H1 (cell line): ENCODE measurements around the gene TPO. TPM values are rescaled to one million over a fixed set of nuclear protein-coding genes. Genes with fewer than 3 reads are reported as not detected.

ENCODE experiments used
- CTCF ChIA-PET: fragments of 300-600 bp; sonication (Branson Sonifier 250); formaldehyde crosslinking; loops from one replicate; lab custom pipeline; 2021; ENCODE audit not compliant: partially characterized antibody; lab: Charles Lee
- POLR2A ChIA-PET: fragments of 300-600 bp; sonication (Branson Sonifier 250); formaldehyde crosslinking; loops from one replicate; lab custom pipeline; 2021; ENCODE audit warnings: inconsistent platforms; ENCODE audit not compliant: partially characterized antibody; lab: Charles Lee
- DNase-seq, 2 experiments: peaks; one replicate each; pipeline versions ENCODE4 v3.0.0 to v3.0.0-alpha.2; 2010 to 2022; ENCODE audit warnings: low spot score in 2 of 2, low read depth in 1 of 2, mixed read lengths in 1 of 2
- FAIRE-seq: peaks from 2 replicates; lab custom pipeline; 2011; peaks lifted over from hg19 to GRCh38; lab: Jason Lieb, UNC
- H2AFZ ChIP-seq: 2 replicates; pipeline ENCODE4 v1.8.1; 2012; ENCODE audit warnings: low read length, inconsistent platforms
- H2AK5ac ChIP-seq: 2 replicates; pipeline ENCODE4 v1.6.1; 2013; ENCODE audit warnings: low read depth, low read length
- H2BK120ac ChIP-seq: replicated peaks from 2 replicates; pipeline ENCODE3; 2013; ENCODE audit warnings: low read depth, low read length, inconsistent platforms
- H2BK12ac ChIP-seq: 2 replicates; pipeline ENCODE4 v1.6.1; 2013; ENCODE audit warnings: low read depth, low read length
- H2BK15ac ChIP-seq: 2 replicates; pipeline ENCODE4 v1.6.1; 2013; ENCODE audit warnings: low read length
- H2BK20ac ChIP-seq: 2 replicates; pipeline ENCODE4 v1.6.1; 2013; ENCODE audit warnings: low read length
- H2BK5ac ChIP-seq: 2 replicates; pipeline ENCODE4 v1.6.1; 2013; ENCODE audit warnings: low read depth, low read length
- H3K14ac ChIP-seq: 2 replicates; pipeline ENCODE4 v1.6.1; 2013; ENCODE audit warnings: inconsistent platforms; ENCODE audit not compliant: insufficient read length
- H3K18ac ChIP-seq: 2 replicates; pipeline ENCODE4 v1.6.1; 2013; ENCODE audit warnings: low read length; ENCODE audit errors: extremely low read depth
- H3K23ac ChIP-seq: 2 replicates; pipeline ENCODE4 v1.6.1; 2013; ENCODE audit warnings: inconsistent platforms; ENCODE audit not compliant: insufficient read length
- H3K23me2 ChIP-seq: 2 replicates; pipeline ENCODE4 v1.6.1; 2013; ENCODE audit warnings: low read depth, low read length
- H3K27ac ChIP-seq: 2 replicates; pipeline ENCODE4 v1.6.1; 2011; ENCODE audit warnings: low read depth, low read length, inconsistent platforms
- H3K27me3 ChIP-seq, 4 experiments: replicated peaks in 1 of 4; 1 replicate in 1 of 4; 2 replicates in 3 of 4; pipeline versions ENCODE4 v1.6.1 to v1.8.1; 2011 to 2013; ENCODE audit warnings: low read length in 3 of 4, mild to moderate bottlenecking in 3 of 4, inconsistent platforms in 2 of 4, mixed read lengths in 2 of 4, moderate library complexity in 1 of 4; ENCODE audit not compliant: control insufficient read depth in 3 of 4, insufficient read depth in 3 of 4; ENCODE audit errors: extremely low read depth in 1 of 4
- H3K36me3 ChIP-seq, 4 experiments: 2 replicates each; pipeline versions ENCODE4 v1.6.1 to v1.8.1; 2011 to 2013; ENCODE audit warnings: mild to moderate bottlenecking in 4 of 4, low read length in 3 of 4, moderate library complexity in 2 of 4, control low read depth in 1 of 4, inconsistent platforms in 1 of 4; ENCODE audit not compliant: insufficient read depth in 4 of 4, control insufficient read depth in 2 of 4
- H3K4ac ChIP-seq: replicated peaks from 2 replicates; pipeline ENCODE3; 2013; ENCODE audit warnings: low read length, low read depth, mixed read lengths, inconsistent platforms; ENCODE audit not compliant: insufficient read length
- H3K4me1 ChIP-seq, 4 experiments: replicated peaks in 1 of 4; 1 replicate in 1 of 4; 2 replicates in 3 of 4; pipeline versions ENCODE4 v1.6.1 to v1.8.1; 2011 to 2013; ENCODE audit warnings: low read length in 3 of 4, inconsistent platforms in 2 of 4, mixed read lengths in 1 of 4; ENCODE audit not compliant: insufficient read depth in 4 of 4, control insufficient read depth in 3 of 4
- H3K4me2 ChIP-seq, 2 experiments: 2 replicates each; pipeline versions ENCODE4 v1.6.1 to v1.8.1; 2011 to 2013; ENCODE audit warnings: low read depth in 2 of 2, low read length in 2 of 2, control low read depth in 1 of 2, inconsistent platforms in 1 of 2, mild to moderate bottlenecking in 1 of 2; ENCODE audit not compliant: insufficient read depth in 1 of 2
- H3K4me3 ChIP-seq, 4 experiments: fragments of 200-600, 300-600 bp in 1 of 4; sonication (generic), shearing (Covaris generic), sonication (Bioruptor Twin) in 1 of 4; 2 replicates each; pipeline versions ENCODE4 v1.5.1 to v1.8.1; 2011 to 2016; ENCODE audit warnings: low read length in 4 of 4, low read depth in 3 of 4, control low read depth in 2 of 4, inconsistent platforms in 2 of 4, mild to moderate bottlenecking in 2 of 4, mixed read lengths in 1 of 4, moderate library complexity in 1 of 4; ENCODE audit not compliant: insufficient read depth in 2 of 4; ENCODE audit errors: extremely low read depth in 1 of 4
- H3K56ac ChIP-seq: replicated peaks from 2 replicates; pipeline ENCODE3; 2013; ENCODE audit warnings: low read depth, mild to moderate bottlenecking, mixed read lengths, low read length, inconsistent platforms; ENCODE audit not compliant: insufficient read length
- H3K79me1 ChIP-seq: 2 replicates; pipeline ENCODE4 v1.6.1; 2013; ENCODE audit warnings: low read depth, low read length, control low read depth
- H3K79me2 ChIP-seq, 2 experiments: 2 replicates each; pipeline versions ENCODE4 v1.6.1 to v1.8.1; 2012 to 2013; ENCODE audit warnings: low read length in 2 of 2, mild to moderate bottlenecking in 2 of 2, inconsistent platforms in 1 of 2; ENCODE audit not compliant: insufficient read depth in 2 of 2, control insufficient read depth in 1 of 2
- H3K9ac ChIP-seq, 4 experiments: replicated peaks in 1 of 4; 1 replicate in 1 of 4; 2 replicates in 3 of 4; pipeline versions ENCODE4 v1.6.1 to v1.8.1; 2011 to 2013; ENCODE audit warnings: low read depth in 3 of 4, low read length in 3 of 4, control low read depth in 2 of 4, mild to moderate bottlenecking in 2 of 4, moderate library complexity in 2 of 4, inconsistent platforms in 1 of 4; ENCODE audit errors: extremely low read depth in 1 of 4
- H3K9me3 ChIP-seq, 2 experiments: 2 replicates each; pipeline versions ENCODE4 v1.6.1 to v1.8.1; 2012 to 2013; ENCODE audit warnings: mild to moderate bottlenecking in 2 of 2, moderate library complexity in 2 of 2, control low read depth in 1 of 2, inconsistent platforms in 1 of 2, low read depth in 1 of 2, low read length in 1 of 2, mixed read lengths in 1 of 2; ENCODE audit not compliant: insufficient read depth in 2 of 2
- H4K20me1 ChIP-seq, 2 experiments: replicated peaks in 1 of 2; 2 replicates each; pipeline versions ENCODE3 to v1.8.1; 2011 to 2013; ENCODE audit warnings: inconsistent platforms in 2 of 2, low read length in 2 of 2, mild to moderate bottlenecking in 1 of 2; ENCODE audit not compliant: insufficient read depth in 2 of 2, control insufficient read depth in 1 of 2
- H4K5ac ChIP-seq: 2 replicates; pipeline ENCODE4 v1.6.1; 2013; ENCODE audit warnings: low read length, low read depth, mixed read lengths, inconsistent platforms; ENCODE audit not compliant: insufficient read length
- H4K8ac ChIP-seq: 2 replicates; pipeline ENCODE4 v1.8.0; 2013; ENCODE audit warnings: mild to moderate bottlenecking, moderate library complexity, low read length, inconsistent platforms; ENCODE audit not compliant: insufficient read depth; ENCODE audit errors: extremely low read depth
- H4K91ac ChIP-seq: replicated peaks from 2 replicates; pipeline ENCODE3; 2013; ENCODE audit warnings: low read length, mixed read lengths, inconsistent platforms; ENCODE audit not compliant: insufficient read length
- WGBS, 2 experiments: shearing (Covaris generic) in 1 of 2; methylation state at CpG; one replicate each; pipeline versions ENCODE4 v1.1.6 to v1.1.7; 2013 to 2015; ENCODE audit warnings: low lambda C conversion rate in 2 of 2, mixed read lengths in 2 of 2, inconsistent platforms in 1 of 2, low coverage in 1 of 2, missing lambda C conversion rate in 1 of 2; ENCODE audit not compliant: insufficient replicate concordance in 2 of 2, insufficient coverage in 1 of 2, insufficient read length in 1 of 2; ENCODE audit errors: extremely low coverage in 1 of 2, missing lambda C conversion rate in 1 of 2; 5-methylcytosine and 5-hydroxymethylcytosine counted together
- polyA plus RNA-seq, 7 experiments: library from polyadenylated mRNA; depleted of rRNA in 3 of 7; stranded (reverse) in 5 of 7; unstranded in 2 of 7; fragments of >200 nt in 5 of 7; fragments of 200-250 nt in 2 of 7; gene quantifications; 1 replicate in 5 of 7; 2 replicates in 1 of 7; 4 replicates in 1 of 7; pipeline versions ENCODE4 v1.2.1 to v1.2.3, GENCODE V29; 2011 to 2013; ENCODE audit warnings: missing spikeins in 2 of 7, mixed read lengths in 2 of 7
- total RNA-seq: library from RNA; stranded (reverse); fragmentation: NEBNext Ultra II Directional; extraction: Animal tissue kit (Norgen Biotek cat#: 25700); gene quantifications from 2 replicates; pipeline ENCODE4 v1.2.1, GENCODE V29; 2021

Gene TPO
- total and polyA plus RNA-seq, 2 of the 8 experiments (the other 6 are each of a cell fraction or from before 2014, with no cell fraction given) = not detected

- Histone ChIP-seq H3K4me1 (no peaks in the 10 kb centered on the region), H3K4ac (no peak overlapping the region), H3K9me3 (no peaks in the 10 kb centered on the region), H3K18ac (0 out of 2 replicates have a peak overlapping the region, but pooled peaks have one; percentile 38), H3K4me2 (peak overlapping the region in 1 of 2 experiments; percentile 12; a peak in 1 of 4 replicates), H3K36me3 (no peaks in the 10 kb centered on the region), H3K79me2 (no peaks in the 10 kb centered on the region), H2BK120ac (no peak overlapping the region), H2BK5ac (no peak overlapping the region), H3K4me3 (no peak overlapping the region), H3K27me3 (peaks cover 0 to 4% (median 3%) of the 10 kb centered on the region in 4 experiments; a peak in 3 of 7 replicates), H3K79me1 (no peaks in the 10 kb centered on the region), H3K14ac (no peak overlapping the region), H4K91ac (no peak overlapping the region), H4K20me1 (peaks cover 0 to 5% of the 10 kb centered on the region in 2 experiments), H4K8ac (peak overlapping the region; percentile 22; the same call in 1 of the 2 replicates), H2BK15ac (no peak overlapping the region), H2BK20ac (no peak overlapping the region), H2AK5ac (no peak overlapping the region), H2BK12ac (no peak overlapping the region), H2AFZ (no peak overlapping the region), H3K27ac (no peak overlapping the region), H4K5ac (no peak overlapping the region), H3K9ac (no peak overlapping the region), H3K23ac (no peak overlapping the region), H3K23me2 (peaks cover 5% of the 10 kb centered on the region; the same call in 1 of the 2 replicates), H3K56ac (no peak overlapping the region)
- CTCF ChIA-PET = interaction anchor here (0.6 to 7.1 kb wide), 44 partner anchors 10 to 1460 kb away, joined by 3 to 65 read pairs (median 4); no protein-coding TSS in a partner anchor
- no peak for FAIRE-seq
- WGBS, 2 experiments = 34% methylated on average over 32 of the region's 32 CpGs; no CpG with 5 or more reads in 1 of the 2 experiments
- peak in 1 of 2 experiments; percentile 91 for DNase-seq
- POLR2A ChIA-PET = interaction anchor here (0.6 to 1.4 kb wide), 2 partner anchors 11 to 362 kb away, joined by 3 to 5 read pairs; no protein-coding TSS in a partner anchor
Observed at GRCh38 chr2:1550658-1551316, 137.5 kb downstream of the TPO start.
